Mesenchymal stem cell (in vitro differentiated cells and primary cell): ENCODE measurements around the gene DGKG.

Experiments used
- DNase-seq: peaks from one replicate; pipeline ENCODE4 v3.0.0-alpha.2; 2013
- H2AFZ ChIP-seq: one replicate; pipeline ENCODE4 v1.6.1; 2013; ENCODE audit warnings: low read depth, mild to moderate bottlenecking, control low read depth, inconsistent platforms, low read length, moderate library complexity
- H2AK5ac ChIP-seq: 2 replicates; pipeline ENCODE4 v1.6.1; 2013; ENCODE audit warnings: low read length, moderate library complexity, mild to moderate bottlenecking, inconsistent platforms; ENCODE audit not compliant: severe bottlenecking
- H2BK120ac ChIP-seq: one replicate; pipeline ENCODE4 v1.6.1; 2013; ENCODE audit warnings: low read depth, mild to moderate bottlenecking, inconsistent platforms, low read length, moderate library complexity
- H2BK12ac ChIP-seq, 2 experiments: one replicate each; pipeline ENCODE4 v1.6.1; 2013; ENCODE audit warnings: inconsistent platforms in 2 of 2, low read length in 2 of 2, mild to moderate bottlenecking in 2 of 2, moderate library complexity in 2 of 2, control low read depth in 1 of 2
- H2BK15ac ChIP-seq: one replicate; pipeline ENCODE4 v1.6.1; 2013; ENCODE audit warnings: mild to moderate bottlenecking, low read depth, inconsistent platforms; ENCODE audit not compliant: poor library complexity, severe bottlenecking
- H2BK5ac ChIP-seq: 2 replicates; pipeline ENCODE4 v1.6.1; 2013; ENCODE audit warnings: low read depth, mild to moderate bottlenecking, low read length, control low read depth, inconsistent platforms; ENCODE audit not compliant: poor library complexity, severe bottlenecking
- H3K14ac ChIP-seq, 2 experiments: one replicate each; pipeline ENCODE4 v1.6.1; 2013; ENCODE audit warnings: inconsistent platforms in 2 of 2, low read length in 2 of 2, control low read depth in 1 of 2, mild to moderate bottlenecking in 1 of 2, moderate library complexity in 1 of 2
- H3K18ac ChIP-seq, 2 experiments: one replicate each; pipeline ENCODE4 v1.6.1; 2013; ENCODE audit warnings: inconsistent platforms in 2 of 2, low read length in 2 of 2, control low read depth in 1 of 2, low read depth in 1 of 2, mild to moderate bottlenecking in 1 of 2
- H3K23ac ChIP-seq, 2 experiments: one replicate each; pipeline ENCODE4 v1.6.1; 2013; ENCODE audit warnings: inconsistent platforms in 2 of 2, low read length in 2 of 2, mild to moderate bottlenecking in 2 of 2, moderate library complexity in 2 of 2, control low read depth in 1 of 2
- H3K27ac ChIP-seq: 2 replicates; pipeline ENCODE4 v1.5.1; 2013; ENCODE audit warnings: mild to moderate bottlenecking, moderate library complexity, low read length, control low read depth, inconsistent platforms; ENCODE audit not compliant: poor library complexity, severe bottlenecking
- H3K27me3 ChIP-seq, 2 experiments: 2 replicates each; pipeline versions ENCODE4 v1.6.1 to v1.7.0; 2013; ENCODE audit warnings: low read length in 2 of 2, mild to moderate bottlenecking in 2 of 2, moderate library complexity in 2 of 2, control low read depth in 1 of 2, inconsistent platforms in 1 of 2; ENCODE audit not compliant: control insufficient read depth in 1 of 2, insufficient read depth in 1 of 2
- H3K36me3 ChIP-seq, 2 experiments: 2 replicates each; pipeline versions ENCODE4 v1.6.1 to v1.7.0; 2013; ENCODE audit warnings: low read length in 2 of 2, control low read depth in 1 of 2, inconsistent platforms in 1 of 2, low read depth in 1 of 2, mild to moderate bottlenecking in 1 of 2; ENCODE audit not compliant: insufficient read depth in 2 of 2, control insufficient read depth in 1 of 2
- H3K4ac ChIP-seq, 2 experiments: one replicate each; pipeline ENCODE4 v1.6.1; 2013; ENCODE audit warnings: inconsistent platforms in 2 of 2, low read length in 2 of 2, mild to moderate bottlenecking in 2 of 2, moderate library complexity in 2 of 2, control low read depth in 1 of 2, low read depth in 1 of 2
- H3K4me1 ChIP-seq: 2 replicates; pipeline ENCODE4 v1.6.1; 2013; ENCODE audit warnings: low read depth, low read length, control low read depth; ENCODE audit not compliant: control insufficient read depth, insufficient read depth
- H3K4me2 ChIP-seq: 2 replicates; pipeline ENCODE4 v1.6.1; 2013; ENCODE audit warnings: low read length, mild to moderate bottlenecking, inconsistent platforms; ENCODE audit not compliant: poor library complexity, severe bottlenecking
- H3K4me3 ChIP-seq, 2 experiments: 2 replicates each; pipeline versions ENCODE4 v1.5.1 to v1.7.0; 2013; ENCODE audit warnings: low read length in 2 of 2, mild to moderate bottlenecking in 2 of 2, control low read depth in 1 of 2, low read depth in 1 of 2; ENCODE audit not compliant: insufficient read depth in 1 of 2
- H3K79me1 ChIP-seq: replicated peaks from 2 replicates; pipeline ENCODE4 v1.6.1; 2013; ENCODE audit warnings: mild to moderate bottlenecking, control low read depth, low read length, inconsistent platforms; ENCODE audit not compliant: poor library complexity, severe bottlenecking
- H3K9ac ChIP-seq: 2 replicates; pipeline ENCODE4 v1.7.0; 2013; ENCODE audit warnings: mild to moderate bottlenecking, low read length, moderate library complexity
- H3K9me3 ChIP-seq: 2 replicates; pipeline ENCODE4 v1.7.0; 2013; ENCODE audit warnings: mild to moderate bottlenecking, low read length; ENCODE audit not compliant: control insufficient read depth
- H4K8ac ChIP-seq: one replicate; pipeline ENCODE4 v1.6.1; 2013; ENCODE audit warnings: inconsistent platforms, mild to moderate bottlenecking, low read length, moderate library complexity
- H4K91ac ChIP-seq: one replicate; pipeline ENCODE4 v1.6.1; 2013; ENCODE audit warnings: mild to moderate bottlenecking, low read length, inconsistent platforms
- WGBS: methylation state at CpG from one replicate; pipeline ENCODE4 v1.1.7; 2013; ENCODE audit warnings: mixed read lengths; 5-methylcytosine and 5-hydroxymethylcytosine counted together

DGKG gene

GRCh38 chr3:186181901-186182300 is 180.1 kb downstream of the DGKG start:
- 88% methylated on average over 2 of the region's 2 CpGs for WGBS
- Histone ChIP-seq H3K27me3 (peaks cover 0 to 20% of the 10 kb centered on the region in 2 experiments), H2BK15ac (no peak overlapping the region)

DNA sequence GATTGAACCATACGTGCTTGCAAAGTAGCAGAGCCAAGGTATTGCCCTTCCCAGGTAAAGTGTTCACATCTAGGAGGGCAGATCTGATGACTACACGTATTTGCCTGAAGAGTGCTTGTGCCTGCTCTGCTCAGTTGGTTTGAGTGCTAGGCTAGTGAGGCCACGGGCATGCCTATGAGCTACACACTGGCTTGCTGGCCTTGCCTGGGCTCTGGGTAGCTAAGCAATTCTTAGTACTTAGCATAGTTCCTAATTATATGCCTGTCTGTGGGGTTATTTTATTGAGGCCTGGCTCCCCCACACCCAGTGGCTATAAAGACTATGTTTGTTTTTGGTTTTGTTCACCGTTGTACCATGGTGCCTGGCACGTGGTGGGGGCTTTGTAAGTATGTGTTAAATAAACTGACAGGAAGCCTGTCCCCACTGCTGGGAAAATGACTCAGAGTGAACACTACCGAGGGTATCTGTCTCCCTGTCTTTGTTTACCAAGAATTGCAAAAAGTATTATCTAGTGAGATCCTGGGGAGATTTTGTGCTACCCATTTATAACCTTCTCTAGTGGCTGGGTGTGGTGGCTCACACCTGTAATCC is 181.0 kb downstream of the DGKG start:
- Histone ChIP-seq H3K4ac (no peak overlapping the region), H3K27me3 (peaks cover 0 to 15% of the 10 kb centered on the region in 2 experiments), H3K4me3 (no peak overlapping the region), H3K79me1 (no peaks in the 10 kb centered on the region), H3K27ac (no peak overlapping the region), H2BK15ac (no peak overlapping the region), H2AFZ (no peak overlapping the region), H3K4me2 (no peak overlapping the region), H3K4me1 (peaks cover 1% of the 10 kb centered on the region), H3K9ac (no peak overlapping the region), H3K9me3 (no peaks in the 10 kb centered on the region), H2BK120ac (no peak overlapping the region), H3K14ac (peak overlapping the region in 1 of 2 experiments; percentile 61), H3K23ac (no peak overlapping the region), H4K8ac (no peak overlapping the region), H3K18ac (no peak overlapping the region), H2AK5ac (no peak overlapping the region), H2BK5ac (no peak overlapping the region), H3K36me3 (no peaks in the 10 kb centered on the region), H4K91ac (no peak overlapping the region), H2BK12ac (no peak overlapping the region)
- DNase-seq = no peak
- 59% methylated on average over 5 of the region's 6 CpGs for whole genome bisulfite sequencing

More at GRCh38 chr3:186181901-186182300, 180.1 kb downstream of the DGKG start:
- Histone ChIP-seq H3K14ac (no peak overlapping the region), H4K8ac (no peak overlapping the region), H3K4me3 (no peak overlapping the region), H2BK5ac (no peak overlapping the region), H3K27ac (no peak overlapping the region), H3K4me2 (no peak overlapping the region), H3K23ac (no peak overlapping the region), H3K79me1 (no peaks in the 10 kb centered on the region), H3K36me3 (no peaks in the 10 kb centered on the region), H3K9ac (no peak overlapping the region), H4K91ac (no peak overlapping the region), H2AFZ (no peak overlapping the region), H3K4me1 (peaks cover 1% of the 10 kb centered on the region), H3K18ac (no peak overlapping the region), H2AK5ac (no peak overlapping the region), H3K9me3 (no peaks in the 10 kb centered on the region), H2BK120ac (no peak overlapping the region), H3K4ac (no peak overlapping the region), H2BK12ac (no peak overlapping the region)
- no peak for DNase-seq

DNA sequence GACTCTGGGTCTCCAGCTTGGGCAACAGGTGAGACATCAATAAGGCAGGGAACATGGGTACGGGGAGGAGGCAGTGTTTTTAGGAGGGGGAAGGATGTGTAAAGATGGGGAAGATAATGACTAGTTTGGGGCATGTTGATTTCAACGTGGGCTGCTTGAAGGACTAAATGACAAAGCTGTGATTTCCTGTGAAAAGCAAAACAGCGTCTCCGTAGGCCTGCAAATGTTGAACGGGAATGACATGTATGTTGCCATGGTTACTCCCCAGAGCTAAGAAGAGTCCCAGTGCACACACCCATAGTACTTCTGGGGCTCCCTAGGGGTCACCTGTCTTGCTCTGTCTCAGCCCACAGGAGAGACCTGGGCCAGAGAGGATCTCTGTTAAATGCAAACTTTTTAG is 181.9 kb downstream of the DGKG start:
- H4K8ac ChIP-seq = no peak overlapping the region
- no peak overlapping the region for H3K18ac ChIP-seq
- H2AFZ ChIP-seq = no peak overlapping the region
- H3K27me3 ChIP-seq = peaks cover 0 to 14% of the 10 kb centered on the region in 2 experiments
- no peak overlapping the region for H2BK15ac ChIP-seq
- no peak overlapping the region for H2BK120ac ChIP-seq
- no peak overlapping the region for H2BK12ac ChIP-seq
- no peak for DNase-seq
- H3K9ac ChIP-seq = no peak overlapping the region
- no peaks in the 10 kb centered on the region for H3K36me3 ChIP-seq
- no peaks in the 10 kb centered on the region for H3K9me3 ChIP-seq
- H3K4me1 ChIP-seq = peaks cover 1% of the 10 kb centered on the region
- H4K91ac ChIP-seq = no peak overlapping the region
- no peak overlapping the region for H3K27ac ChIP-seq
- no peak overlapping the region for H3K4me3 ChIP-seq
- H3K4ac ChIP-seq = no peak overlapping the region
- WGBS = 87% methylated on average over 5 of the region's 5 CpGs
- no peak overlapping the region for H3K23ac ChIP-seq
- H3K14ac ChIP-seq = no peak overlapping the region
- no peaks in the 10 kb centered on the region for H3K79me1 ChIP-seq
- H2AK5ac ChIP-seq = no peak overlapping the region
- H3K4me2 ChIP-seq = no peak overlapping the region
- no peak overlapping the region for H2BK5ac ChIP-seq

GRCh38 chr3:186178412-186178811 is 183.6 kb downstream of the DGKG start:
- Histone ChIP-seq H3K27me3 (peaks cover 0 to 8% of the 10 kb centered on the region in 2 experiments), H3K4me1 (peaks cover 1% of the 10 kb centered on the region), H3K27ac (no peak overlapping the region)

More at GRCh38 chr3:186178412-186178811, 183.6 kb downstream of the DGKG start:
- Histone ChIP-seq H3K23ac (no peak overlapping the region), H2BK12ac (no peak overlapping the region), H2BK15ac (no peak overlapping the region), H2BK120ac (no peak overlapping the region), H2BK5ac (no peak overlapping the region), H2AK5ac (no peak overlapping the region), H3K36me3 (no peaks in the 10 kb centered on the region), H2AFZ (no peak overlapping the region), H4K8ac (no peak overlapping the region), H3K18ac (no peak overlapping the region), H4K91ac (no peak overlapping the region), H3K9ac (no peak overlapping the region), H3K79me1 (no peaks in the 10 kb centered on the region), H3K4ac (no peak overlapping the region), H3K4me3 (no peak overlapping the region), H3K14ac (no peak overlapping the region), H3K9me3 (no peaks in the 10 kb centered on the region), H3K4me2 (no peak overlapping the region)
- no peak for DNase-seq
- 76% methylated on average over 4 of the region's 4 CpGs for WGBS
